ENCODE data around the gene C1orf141.

DNA sequence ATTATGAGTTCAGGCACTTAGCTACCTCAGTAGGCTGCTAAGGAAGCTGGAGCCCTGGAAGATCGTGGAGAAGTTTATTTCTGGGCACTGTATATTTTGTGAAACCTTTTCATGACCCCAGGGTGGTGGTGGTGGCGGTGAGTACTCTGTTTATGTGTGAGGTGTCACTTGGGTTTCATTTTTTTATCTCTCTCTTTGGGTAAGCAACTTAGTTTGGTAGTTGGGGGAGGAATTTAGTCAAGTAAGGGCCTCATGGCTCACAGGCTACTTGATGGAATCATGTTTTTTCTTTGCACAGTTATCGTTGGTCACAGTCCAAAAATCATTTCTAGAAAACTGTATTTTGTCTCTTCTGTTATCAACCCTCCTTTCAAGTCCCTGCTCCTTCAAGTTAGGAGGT, 33.9 kb downstream of the C1orf141 start:
- TF ChIP-seq, protein P1, sequence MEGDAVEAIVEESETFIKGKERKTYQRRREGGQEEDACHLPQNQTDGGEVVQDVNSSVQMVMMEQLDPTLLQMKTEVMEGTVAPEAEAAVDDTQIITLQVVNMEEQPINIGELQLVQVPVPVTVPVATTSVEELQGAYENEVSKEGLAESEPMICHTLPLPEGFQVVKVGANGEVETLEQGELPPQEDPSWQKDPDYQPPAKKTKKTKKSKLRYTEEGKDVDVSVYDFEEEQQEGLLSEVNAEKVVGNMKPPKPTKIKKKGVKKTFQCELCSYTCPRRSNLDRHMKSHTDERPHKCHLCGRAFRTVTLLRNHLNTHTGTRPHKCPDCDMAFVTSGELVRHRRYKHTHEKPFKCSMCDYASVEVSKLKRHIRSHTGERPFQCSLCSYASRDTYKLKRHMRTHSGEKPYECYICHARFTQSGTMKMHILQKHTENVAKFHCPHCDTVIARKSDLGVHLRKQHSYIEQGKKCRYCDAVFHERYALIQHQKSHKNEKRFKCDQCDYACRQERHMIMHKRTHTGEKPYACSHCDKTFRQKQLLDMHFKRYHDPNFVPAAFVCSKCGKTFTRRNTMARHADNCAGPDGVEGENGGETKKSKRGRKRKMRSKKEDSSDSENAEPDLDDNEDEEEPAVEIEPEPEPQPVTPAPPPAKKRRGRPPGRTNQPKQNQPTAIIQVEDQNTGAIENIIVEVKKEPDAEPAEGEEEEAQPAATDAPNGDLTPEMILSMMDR (IDR thresholded peaks at IDR 0.05; ENCODE audit: extremely low read depth in 1 of 2, insufficient read depth in 1 of 2, low read depth in 1 of 2, low read length in 2 of 2) = no peak
- TF ChIP-seq FOS (IDR thresholded peaks at IDR 0.05; ENCODE audit: borderline replicate concordance, insufficient read depth, low read length) (no peak), POLR2A (IDR thresholded peaks at IDR 0.05; ENCODE audit: low read depth, low read length) (no peak), EZH2 (IDR thresholded peaks at IDR 0.05; ENCODE audit: borderline replicate concordance, low read depth, low read length, severe bottlenecking) (no peak), POLR2AphosphoS5 (IDR thresholded peaks at IDR 0.05; ENCODE audit: insufficient read depth, low read depth, low read length) (no peak)
- TF ChIP-seq, protein P2, sequence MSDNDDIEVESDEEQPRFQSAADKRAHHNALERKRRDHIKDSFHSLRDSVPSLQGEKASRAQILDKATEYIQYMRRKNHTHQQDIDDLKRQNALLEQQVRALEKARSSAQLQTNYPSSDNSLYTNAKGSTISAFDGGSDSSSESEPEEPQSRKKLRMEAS (IDR thresholded peaks at IDR 0.05; ENCODE audit: insufficient read depth, insufficient read length) = no peak

Data from endothelial cell of umbilical vein (primary cell).